Mesendoderm (in vitro differentiated cells): ENCODE results near the gene METTL23.
A peak's percentile ranks its signal among the peaks of the same experiment; 100 is the strongest.
"Not testable (repeated sequence)": the region's sequence is repeated elsewhere in the genome, so short reads cannot be mapped to it uniquely, and the experiment has no call there.

ENCODE experiments used
- DNase-seq: peaks from one replicate; pipeline ENCODE4 v3.0.0; 2013
- H2AK5ac ChIP-seq: 2 replicates; pipeline ENCODE4 v1.6.1; 2013; ENCODE audit warnings: low read length, inconsistent platforms
- H2BK120ac ChIP-seq: 2 replicates; pipeline ENCODE4 v1.6.1; 2013; ENCODE audit warnings: low read depth, mild to moderate bottlenecking, low read length, moderate library complexity, mixed read lengths
- H2BK15ac ChIP-seq: replicated peaks from 2 replicates; pipeline ENCODE4 v1.6.1; 2013; ENCODE audit warnings: low read depth, mild to moderate bottlenecking, moderate library complexity
- H2BK5ac ChIP-seq: 2 replicates; pipeline ENCODE4 v1.6.1; 2013; ENCODE audit warnings: low read length, inconsistent platforms
- H3K18ac ChIP-seq: 2 replicates; pipeline ENCODE4 v1.6.1; 2013; ENCODE audit warnings: mild to moderate bottlenecking, low read length, mixed read lengths
- H3K23ac ChIP-seq: one replicate; pipeline ENCODE4 v1.6.1; 2013; ENCODE audit warnings: low read length
- H3K27ac ChIP-seq: 2 replicates; pipeline ENCODE4 v1.5.1; 2013; ENCODE audit warnings: low read depth, mild to moderate bottlenecking, inconsistent platforms, low read length, moderate library complexity
- H3K27me3 ChIP-seq: 2 replicates; pipeline ENCODE4 v1.6.1; 2013; ENCODE audit warnings: low read length, control low read depth, mild to moderate bottlenecking, inconsistent platforms; ENCODE audit not compliant: insufficient read depth, poor library complexity
- H3K36me3 ChIP-seq: 2 replicates; pipeline ENCODE4 v1.6.1; 2013; ENCODE audit warnings: low read length, inconsistent platforms; ENCODE audit not compliant: control insufficient read depth, insufficient read depth
- H3K4ac ChIP-seq: one replicate; pipeline ENCODE4 v1.6.1; 2013; ENCODE audit warnings: low read depth, mild to moderate bottlenecking, low read length, moderate library complexity
- H3K4me1 ChIP-seq: 2 replicates; pipeline ENCODE4 v1.6.1; 2013; ENCODE audit warnings: low read depth, low read length, inconsistent platforms; ENCODE audit not compliant: control insufficient read depth
- H3K4me2 ChIP-seq: 2 replicates; pipeline ENCODE4 v1.6.1; 2013; ENCODE audit warnings: low read length
- H3K4me3 ChIP-seq: 2 replicates; pipeline ENCODE4 v1.5.1; 2013; ENCODE audit warnings: mild to moderate bottlenecking, low read length
- H3K56ac ChIP-seq: one replicate; pipeline ENCODE4 v1.6.1; 2013; ENCODE audit warnings: low read length
- H3K79me1 ChIP-seq: 2 replicates; pipeline ENCODE4 v1.6.1; 2013; ENCODE audit warnings: low read length, inconsistent platforms
- H3K79me2 ChIP-seq: 2 replicates; pipeline ENCODE4 v1.6.1; 2013; ENCODE audit warnings: mild to moderate bottlenecking, low read length; ENCODE audit not compliant: control insufficient read depth, insufficient read depth
- H3K9ac ChIP-seq: 2 replicates; pipeline ENCODE4 v1.6.1; 2013; ENCODE audit warnings: low read length, inconsistent platforms
- H4K5ac ChIP-seq: one replicate; pipeline ENCODE4 v1.6.1; 2013; ENCODE audit warnings: low read length
- H4K8ac ChIP-seq: one replicate; pipeline ENCODE4 v1.6.1; 2013; ENCODE audit warnings: low read depth, mild to moderate bottlenecking, control low read depth, low read length, moderate library complexity
- WGBS: extraction: QIAGEN DNeasy Blood & Tissue Kit; methylation state at CpG from one replicate; pipeline ENCODE4 v1.1.7; 2013; ENCODE audit warnings: low lambda C conversion rate, missing lambda C conversion rate; ENCODE audit not compliant: insufficient coverage; ENCODE audit errors: extremely low coverage; 5-methylcytosine and 5-hydroxymethylcytosine counted together

METTL23 gene

GRCh38 chr17:76726231-76726775 lies 336 bp upstream of the METTL23 start, which contains the start of gene JMJD6:
Gene JMJD6 (minus strand): TSS chr17:76726606. CDS start chr17:76726475, 131 bp downstream.
- Histone ChIP-seq H3K27me3 (no peaks in the 10 kb centered on the region), H3K4ac (peak within 1 kb of the TSS; percentile 90), H3K9ac (peak within 1 kb of the TSS; percentile 87), H3K23ac (peak within 1 kb of the TSS; percentile 57), H3K18ac (peak within 1 kb of the TSS; percentile 94), H3K27ac (peak within 1 kb of the TSS; percentile 87), H3K4me1 (peaks cover 2% of the 10 kb centered on the region), H4K8ac (no peak within 1 kb of the TSS), H3K4me2 (peak within 1 kb of the TSS; percentile 93), H2BK15ac (no peak within 1 kb of the TSS), H2BK5ac (peak within 1 kb of the TSS; percentile 86), H3K56ac (peak within 1 kb of the TSS; percentile 96), H3K79me2 (peaks cover 15% of the 10 kb centered on the region), H2BK120ac (peak within 1 kb of the TSS; percentile 54), H3K79me1 (peaks cover 6% of the 10 kb centered on the region), H2AK5ac (no peak within 1 kb of the TSS), H3K36me3 (peaks cover 7% of the 10 kb centered on the region), H4K5ac (no peak within 1 kb of the TSS), H3K4me3 (peak within 1 kb of the TSS; percentile 94)
- DNase-seq = peak; percentile 98
- no CpG with 5 or more reads among the region's 60 CpGs for WGBS

- Histone ChIP-seq H3K36me3 (peaks cover under 1% of the 10 kb centered on the region), H3K27ac (no peak overlapping the region), H2BK15ac (no peak overlapping the region), H3K27me3 (no peaks in the 10 kb centered on the region), H3K56ac (peak overlapping the region; percentile 96), H3K4me2 (peak overlapping the region; percentile 88), H2AK5ac (no peak overlapping the region), H3K23ac (no peak overlapping the region), H4K5ac (no peak overlapping the region), H3K79me2 (peaks cover 15% of the 10 kb centered on the region), H3K4me1 (peaks cover 2% of the 10 kb centered on the region), H3K18ac (no peak overlapping the region), H3K4ac (no peak overlapping the region), H2BK120ac (no peak overlapping the region), H4K8ac (no peak overlapping the region), H3K4me3 (no peak overlapping the region), H3K79me1 (peaks cover 6% of the 10 kb centered on the region), H3K9ac (peak overlapping the region; percentile 87), H2BK5ac (no peak overlapping the region)
- no peak for DNase-seq
- WGBS = no CpG with 5 or more reads among the region's 18 CpGs
Observed at GRCh38 chr17:76727745-76728456, 1.3 kb downstream of the METTL23 start.

GRCh38 chr17:76731800-76732733 lies 5.4 kb downstream of the METTL23 start:
- H3K18ac ChIP-seq, H2BK5ac ChIP-seq, DNase-seq, H3K27ac ChIP-seq, H3K4me3 ChIP-seq, H3K79me1 ChIP-seq, H3K9ac ChIP-seq, H4K8ac ChIP-seq, H3K4me2 ChIP-seq, H3K4me1 ChIP-seq, H2BK120ac ChIP-seq, H3K27me3 ChIP-seq, H2BK15ac ChIP-seq, H2AK5ac ChIP-seq, H3K56ac ChIP-seq, H4K5ac ChIP-seq, H3K23ac ChIP-seq, H3K4ac ChIP-seq: not testable (repeated sequence)
- Histone ChIP-seq H3K79me2 (peaks cover 44% of the 10 kb centered on the region), H3K36me3 (peaks cover 17% of the 10 kb centered on the region)
- no CpG with 5 or more reads among the region's 13 CpGs for WGBS

- Histone ChIP-seq H2BK120ac (no peak overlapping the region), H3K4ac (no peak overlapping the region), H3K9ac (no peak overlapping the region), H3K18ac (no peak overlapping the region), H3K4me2 (no peak overlapping the region), H3K56ac (no peak overlapping the region), H3K79me2 (peaks cover 35% of the 10 kb centered on the region), H2BK5ac (no peak overlapping the region), H2BK15ac (no peak overlapping the region), H3K4me3 (no peak overlapping the region), H4K5ac (no peak overlapping the region), H4K8ac (no peak overlapping the region), H3K36me3 (peaks cover 17% of the 10 kb centered on the region), H3K79me1 (no peaks in the 10 kb centered on the region), H3K27me3 (no peaks in the 10 kb centered on the region), H3K23ac (no peak overlapping the region), H3K4me1 (no peaks in the 10 kb centered on the region), H3K27ac (no peak overlapping the region), H2AK5ac (no peak overlapping the region)
- no peak for DNase-seq
- WGBS = no CpG with 5 or more reads among the region's 3 CpGs
Observed at GRCh38 chr17:76732734-76733617, 6.3 kb downstream of the METTL23 start.

- no peak overlapping the region for H3K27ac ChIP-seq
Observed at GRCh38 chr17:76733618-76733957, 6.9 kb downstream of the METTL23 start.

More at GRCh38 chr17:76733618-76733957, 6.9 kb downstream of the METTL23 start:
- Histone ChIP-seq H3K4me3 (no peak overlapping the region), H3K56ac (no peak overlapping the region), H3K4ac (no peak overlapping the region), H3K36me3 (peaks cover 17% of the 10 kb centered on the region), H3K79me1 (no peaks in the 10 kb centered on the region), H4K8ac (no peak overlapping the region), H3K4me1 (no peaks in the 10 kb centered on the region), H3K23ac (no peak overlapping the region), H2BK15ac (no peak overlapping the region), H3K27me3 (no peaks in the 10 kb centered on the region), H3K9ac (peak overlapping the region; percentile 34), H2BK120ac (no peak overlapping the region), H4K5ac (no peak overlapping the region), H3K79me2 (peaks cover 36% of the 10 kb centered on the region), H3K4me2 (no peak overlapping the region), H2AK5ac (no peak overlapping the region), H2BK5ac (no peak overlapping the region), H3K18ac (no peak overlapping the region)
- no CpG with 5 or more reads among the region's 1 CpG for WGBS
- DNase-seq = no peak
